ENCODE measurements around the gene HPN. TPM values are rescaled to one million over a fixed set of nuclear protein-coding genes. Genes with fewer than 3 reads are reported as not detected.

HPN gene
- total and polyA plus RNA-seq, 2 of the 13 experiments (the other 11 are each of a cell fraction or from before 2014, with no cell fraction given): 46.7 to 261 TPM

GRCh38 chr19:35090160-35090505 is 48.6 kb downstream of the HPN start:
- H2AFZ ChIP-seq (ENCODE audit: low read length): no peak overlapping the region
- no peak overlapping the region for H3K27ac ChIP-seq (ENCODE audit: extremely low read length, insufficient read depth, low read length)
- TF ChIP-seq ZNF777 (CRISPR knock-in tag; IDR thresholded peaks at IDR 0.05): no peak
- TF ChIP-seq ZFP36L1 (CRISPR knock-in tag; IDR thresholded peaks at IDR 0.05): no peak
- TF ChIP-seq ZNF558 (CRISPR knock-in tag; IDR thresholded peaks at IDR 0.05; ENCODE audit: borderline replicate concordance): no peak
- no peak for TF ChIP-seq THAP7 (CRISPR knock-in tag; IDR thresholded peaks at IDR 0.05)
- TF ChIP-seq ATF7-NPFF (CRISPR knock-in tag; IDR thresholded peaks at IDR 0.05; ENCODE audit: low read depth): no peak
- TF ChIP-seq SKIL (CRISPR knock-in tag; IDR thresholded peaks at IDR 0.05; ENCODE audit: borderline replicate concordance): no peak
- TF ChIP-seq NFIB (CRISPR knock-in tag; IDR thresholded peaks at IDR 0.05; ENCODE audit: borderline replicate concordance): no peak
- no peak for TF ChIP-seq CERS6 (CRISPR knock-in tag; IDR thresholded peaks at IDR 0.05)
- TF ChIP-seq NFYB (CRISPR knock-in tag; IDR thresholded peaks at IDR 0.05): no peak
- TF ChIP-seq STAG1 (CRISPR knock-in tag; IDR thresholded peaks at IDR 0.05): no peak
- TF ChIP-seq RBM39 (IDR thresholded peaks at IDR 0.05; ENCODE audit: low read depth, low read length, poor library complexity, severe bottlenecking): no peak
- no peak for TF ChIP-seq ATF6 (CRISPR knock-in tag; conservative IDR thresholded peaks at IDR 0.05)
- no peak for TF ChIP-seq E2F2 (CRISPR knock-in tag; IDR thresholded peaks at IDR 0.05; ENCODE audit: borderline replicate concordance)
- no peak for TF ChIP-seq ELF4 (CRISPR knock-in tag; IDR thresholded peaks at IDR 0.05; ENCODE audit: borderline replicate concordance)
- peaks cover 22% of the 10 kb centered on the region for H3K4me1 ChIP-seq (ENCODE audit: insufficient read depth, low read length)
- H3K36me3 ChIP-seq (replicated peaks in 1 of 2; ENCODE audit: control insufficient read depth in 1 of 2, insufficient read depth in 2 of 2, low read length in 2 of 2): no peaks in the 10 kb centered on the region
- no peak overlapping the region for H3K4me3 ChIP-seq (replicated peaks in 1 of 3; ENCODE audit: insufficient read depth in 1 of 3, low read depth in 2 of 3, low read length in 3 of 3)
- FAIRE-seq: no peak
- H3K9me3 ChIP-seq (ENCODE audit: low read length): no peaks in the 10 kb centered on the region
- in situ Hi-C loops (cut with HindIII; ENCODE audit: extremely low pct_ligation_motif_present, low pct_unique_long_range_greater_than_20kb) (no loop called here), intact Hi-C loops (cut with micrococcal nuclease; ENCODE audit: unreplicated experiment) (loop anchor here (2.0 kb wide), 1 partner anchor 23 kb away; no protein-coding TSS in a partner anchor)
- DNase-seq (ENCODE audit: low spot score): no peak
- no peak overlapping the region for H3K9ac ChIP-seq (ENCODE audit: insufficient read depth, low read depth, low read length)
- ChIA-PET CTCF (ENCODE audit: low intra/inter-chr PET ratio, low total read pairs) (interaction anchor here (1.0 to 2.0 kb wide), 2 partner anchors 23 to 117 kb away, joined by 3 to 7 read pairs; no protein-coding TSS in a partner anchor), POLR2A (no interaction called here)
- 39% methylated on average over 9 of the region's 9 CpGs for WGBS (ENCODE audit: low lambda C conversion rate)
- H3K79me2 ChIP-seq (ENCODE audit: insufficient read depth, low read length): no peaks in the 10 kb centered on the region
- no peak for ATAC-seq
- BruUV-seq (replicated peaks): no TSS peak
- peaks cover 0 to 18% of the 10 kb centered on the region in 2 experiments; a peak in 3 of 5 replicates for H3K27me3 ChIP-seq (ENCODE audit: control insufficient read depth in 1 of 2, insufficient read depth in 2 of 2, low read length in 2 of 2)
- no peaks in the 10 kb centered on the region for H4K20me1 ChIP-seq (ENCODE audit: insufficient read depth, low read length)
- H3K4me2 ChIP-seq (ENCODE audit: low read depth, low read length): peak overlapping the region; percentile 29
